Suprapubic skin (tissue), 3 donors: Measurements from ENCODE around the gene ACAA2.

Experiments used
- EP300 ChIP-seq: sonication (generic); formaldehyde crosslinking; IDR thresholded peaks from one replicate; pipeline ENCODE4 v1.6.1; 2017; ENCODE audit warnings: antibody characterized with exemption
- POLR2A ChIP-seq, 2 donors: fragments of 450-650 bp; IDR thresholded peaks; one replicate each; pipeline ENCODE4 v1.6.1; 2017; ENCODE audit warnings: antibody characterized with exemption in 2 of 2, mild to moderate bottlenecking in 2 of 2, moderate library complexity in 2 of 2
- TF ChIP-seq, protein P1 (sequence below), 2 donors: fragments of 200-600 bp in 1 of 2; fragments of 450-650 bp in 1 of 2; sonication (generic) in 1 of 2; IDR thresholded peaks; one replicate each; pipeline ENCODE4 v1.5.1; 2016 to 2019; ENCODE audit warnings: antibody characterized with exemption in 2 of 2, mild to moderate bottlenecking in 1 of 2, moderate library complexity in 1 of 2

DNA sequence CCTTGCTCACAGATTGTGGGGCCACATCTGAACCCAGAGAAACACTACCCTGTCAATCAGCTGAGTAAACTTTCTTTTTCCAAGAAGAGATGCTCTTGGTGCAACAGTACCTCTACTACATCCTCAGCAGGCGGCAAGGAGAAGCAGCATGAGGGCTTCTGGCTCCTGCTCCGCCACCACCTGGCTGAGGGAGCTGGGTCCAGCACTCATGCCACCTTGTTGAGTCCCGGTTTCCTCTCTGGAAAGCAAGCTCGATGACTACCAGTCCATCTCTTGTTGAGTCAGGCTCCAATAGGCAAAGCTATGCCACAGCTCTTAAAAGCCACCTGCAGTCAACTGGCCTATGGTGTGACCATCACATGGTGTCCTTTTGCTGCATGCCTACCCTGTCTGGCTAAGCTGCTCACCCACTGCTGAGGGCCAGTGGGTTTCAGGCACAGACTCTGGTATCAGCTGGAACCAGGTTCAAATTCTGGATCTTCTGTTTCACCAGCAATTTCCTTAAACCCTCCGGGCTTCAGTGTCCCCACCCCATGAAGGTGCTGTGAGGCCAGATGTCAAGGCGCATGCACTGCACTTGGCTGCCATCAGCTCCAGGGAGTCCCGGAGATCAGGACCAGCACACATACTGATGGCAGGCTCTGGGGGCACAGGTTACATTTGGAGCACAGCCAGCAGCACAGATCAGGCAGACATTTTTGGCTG lies 42.5 kb upstream of the ACAA2 start:
- TF ChIP-seq, protein P1, sequence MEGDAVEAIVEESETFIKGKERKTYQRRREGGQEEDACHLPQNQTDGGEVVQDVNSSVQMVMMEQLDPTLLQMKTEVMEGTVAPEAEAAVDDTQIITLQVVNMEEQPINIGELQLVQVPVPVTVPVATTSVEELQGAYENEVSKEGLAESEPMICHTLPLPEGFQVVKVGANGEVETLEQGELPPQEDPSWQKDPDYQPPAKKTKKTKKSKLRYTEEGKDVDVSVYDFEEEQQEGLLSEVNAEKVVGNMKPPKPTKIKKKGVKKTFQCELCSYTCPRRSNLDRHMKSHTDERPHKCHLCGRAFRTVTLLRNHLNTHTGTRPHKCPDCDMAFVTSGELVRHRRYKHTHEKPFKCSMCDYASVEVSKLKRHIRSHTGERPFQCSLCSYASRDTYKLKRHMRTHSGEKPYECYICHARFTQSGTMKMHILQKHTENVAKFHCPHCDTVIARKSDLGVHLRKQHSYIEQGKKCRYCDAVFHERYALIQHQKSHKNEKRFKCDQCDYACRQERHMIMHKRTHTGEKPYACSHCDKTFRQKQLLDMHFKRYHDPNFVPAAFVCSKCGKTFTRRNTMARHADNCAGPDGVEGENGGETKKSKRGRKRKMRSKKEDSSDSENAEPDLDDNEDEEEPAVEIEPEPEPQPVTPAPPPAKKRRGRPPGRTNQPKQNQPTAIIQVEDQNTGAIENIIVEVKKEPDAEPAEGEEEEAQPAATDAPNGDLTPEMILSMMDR (IDR thresholded peaks at IDR 0.05) = no peak
- TF ChIP-seq EP300 (no peak), POLR2A (IDR thresholded peaks at IDR 0.05) (no peak)
